Ishikawa (cell line): ENCODE results near the gene SEMA3G.

Experiments used
- CREB1 ChIP-seq: IDR thresholded peaks from 2 replicates; pipeline ENCODE4 v1.6.1; 2012; ENCODE audit warnings: low read depth
- EP300 ChIP-seq: IDR thresholded peaks from 2 replicates; pipeline ENCODE4 v1.6.1; 2012; ENCODE audit warnings: borderline replicate concordance
- FOXM1 ChIP-seq: IDR thresholded peaks from 2 replicates; pipeline ENCODE4 v1.6.1; 2012; ENCODE audit warnings: low read depth, borderline replicate concordance
- RAD21 ChIP-seq: IDR thresholded peaks from 2 replicates; pipeline ENCODE4 v1.6.1; 2012; ENCODE audit warnings: low read depth
- TAF1 ChIP-seq: IDR thresholded peaks from 2 replicates; pipeline ENCODE4 v1.6.1; 2012; ENCODE audit warnings: low read depth, mild to moderate bottlenecking
- YY1 ChIP-seq: IDR thresholded peaks from 2 replicates; pipeline ENCODE4 v1.6.1; 2012; ENCODE audit warnings: low read depth
- ZBTB7A ChIP-seq: IDR thresholded peaks from 2 replicates; pipeline ENCODE4 v1.6.1; 2012; ENCODE audit warnings: low read depth

- no peak for TF ChIP-seq ZBTB7A
- no peak for TF ChIP-seq TAF1
- no peak for TF ChIP-seq CREB1
- TF ChIP-seq EP300 = no peak
- no peak for TF ChIP-seq YY1
- TF ChIP-seq RAD21 = no peak
- no peak for TF ChIP-seq FOXM1
These were observed 1.1 kb upstream of the SEMA3G start for GRCh38 chr3:52446042-52446441.
